Sigmoid colon (tissue), 7 donors: ENCODE results near the gene TNF. TPM values are rescaled to one million over a fixed set of nuclear protein-coding genes. Genes with fewer than 3 reads are reported as not detected.

Experiments used
- DNase-seq: peaks from one replicate; pipeline ENCODE4 v3.0.0-alpha.2; 2019
- H3K27ac ChIP-seq, 4 donors: fragments of 200-600 bp; sonication (generic); one replicate each; pipeline ENCODE4 v1.5.1; 2016 to 2019; ENCODE audit warnings: mild to moderate bottlenecking in 1 of 4
- H3K27me3 ChIP-seq, 3 donors: fragments of 200-600 bp; sonication (generic); one replicate each; pipeline ENCODE4 v1.5.1; 2019; ENCODE audit warnings: mild to moderate bottlenecking in 1 of 3
- H3K36me3 ChIP-seq, 4 donors: fragments of 200-600 bp; sonication (generic); one replicate each; pipeline ENCODE4 v1.5.1; 2016 to 2019
- H3K4me1 ChIP-seq, 4 donors: fragments of 200-600 bp; sonication (generic); one replicate each; pipeline ENCODE4 v1.5.1; 2017 to 2019
- H3K4me3 ChIP-seq, 4 donors: fragments of 200-600 bp; sonication (generic); one replicate each; pipeline ENCODE4 v1.5.1; 2017 to 2019; ENCODE audit warnings: mild to moderate bottlenecking in 2 of 4, moderate library complexity in 1 of 4
- H3K9me3 ChIP-seq, 4 donors: fragments of 200-600 bp in 3 of 4; sonication (generic) in 3 of 4; one replicate each; pipeline versions ENCODE4 v1.5.1 to v1.6.1; 2013 to 2019
- EP300 ChIP-seq, 4 donors: sonication (generic); formaldehyde crosslinking; IDR thresholded peaks; one replicate each; pipeline ENCODE4 v1.6.1; 2017; ENCODE audit warnings: antibody characterized with exemption in 4 of 4
- POLR2A ChIP-seq, 2 donors: fragments of 450-650 bp; IDR thresholded peaks; one replicate each; pipeline ENCODE4 v1.6.1; 2016; ENCODE audit warnings: antibody characterized with exemption in 2 of 2, mild to moderate bottlenecking in 2 of 2, moderate library complexity in 2 of 2
- POLR2AphosphoS5 ChIP-seq, 4 donors: sonication (generic); formaldehyde crosslinking; IDR thresholded peaks; one replicate each; pipeline ENCODE4 v1.6.1; 2017; ENCODE audit warnings: antibody characterized with exemption in 4 of 4
- whole genome bisulfite sequencing, 2 donors: extraction: QIAGEN DNeasy Blood & Tissue Kit; methylation state at CpG; one replicate each; pipeline ENCODE4 v1.1.7; 2013; 5-methylcytosine and 5-hydroxymethylcytosine counted together
- intact Hi-C: fragments of 100-400 bp; cut with DNase I; formaldehyde crosslinking; loops from one replicate; pipeline ENCODE4 v1.15.1; 2023
- polyA plus RNA-seq, 3 donors: library from polyadenylated mRNA; stranded (reverse); fragments of 200-250 nt; gene quantifications; one replicate each; pipeline ENCODE4 v1.2.3, GENCODE V29; 2013
- total RNA-seq, 4 donors: library from RNA; depleted of rRNA; stranded (reverse); fragments of >200 nt; gene quantifications; one replicate each; pipeline ENCODE4 v1.1.0, GENCODE V29; 2016
- TF ChIP-seq, protein P1 (sequence below), 4 experiments: fragments of 450-650 bp in 3 of 4; fragments of 200-600 bp in 1 of 4; IDR thresholded peaks; one replicate each; pipeline ENCODE4 v1.5.1; 2016 to 2019; ENCODE audit warnings: antibody characterized with exemption in 4 of 4, mild to moderate bottlenecking in 3 of 4, moderate library complexity in 2 of 4
- donor health status: healthy with polysubstance abuse.
- donor health status: Bipolar disorder and iron deficiency.
- donor health status: healthy.

TNF gene
- total and polyA plus RNA-seq, 7 donors: 0.33 to 2.6 (median 0.76) TPM; not detected in 3

- peak within 1 kb of the TSS; percentile 65 to 78 (median 70) for H3K4me3 ChIP-seq
- no peaks in the 10 kb centered on the region for H3K27me3 ChIP-seq
- H3K4me1 ChIP-seq: peaks cover 0 to 45% (median 37%) of the 10 kb centered on the region in 4 donors
- H3K9me3 ChIP-seq: no peaks in the 10 kb centered on the region
- DNase-seq: peak; percentile 99
- H3K27ac ChIP-seq: peak within 1 kb of the TSS; percentile 92 to 97 (median 96)
- H3K36me3 ChIP-seq: peaks cover 16 to 35% (median 30%) of the 10 kb centered on the region in 4 donors
- 0% methylated on average over 43 of the region's 43 CpGs for WGBS, 2 donors
- TF ChIP-seq, protein P1, sequence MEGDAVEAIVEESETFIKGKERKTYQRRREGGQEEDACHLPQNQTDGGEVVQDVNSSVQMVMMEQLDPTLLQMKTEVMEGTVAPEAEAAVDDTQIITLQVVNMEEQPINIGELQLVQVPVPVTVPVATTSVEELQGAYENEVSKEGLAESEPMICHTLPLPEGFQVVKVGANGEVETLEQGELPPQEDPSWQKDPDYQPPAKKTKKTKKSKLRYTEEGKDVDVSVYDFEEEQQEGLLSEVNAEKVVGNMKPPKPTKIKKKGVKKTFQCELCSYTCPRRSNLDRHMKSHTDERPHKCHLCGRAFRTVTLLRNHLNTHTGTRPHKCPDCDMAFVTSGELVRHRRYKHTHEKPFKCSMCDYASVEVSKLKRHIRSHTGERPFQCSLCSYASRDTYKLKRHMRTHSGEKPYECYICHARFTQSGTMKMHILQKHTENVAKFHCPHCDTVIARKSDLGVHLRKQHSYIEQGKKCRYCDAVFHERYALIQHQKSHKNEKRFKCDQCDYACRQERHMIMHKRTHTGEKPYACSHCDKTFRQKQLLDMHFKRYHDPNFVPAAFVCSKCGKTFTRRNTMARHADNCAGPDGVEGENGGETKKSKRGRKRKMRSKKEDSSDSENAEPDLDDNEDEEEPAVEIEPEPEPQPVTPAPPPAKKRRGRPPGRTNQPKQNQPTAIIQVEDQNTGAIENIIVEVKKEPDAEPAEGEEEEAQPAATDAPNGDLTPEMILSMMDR (IDR thresholded peaks at IDR 0.05): no peak
- peak in 1 of 4 donors; percentile 10 for TF ChIP-seq EP300 (IDR thresholded peaks at IDR 0.05)
- peak; percentile 89 to 95 (median 92) for TF ChIP-seq POLR2AphosphoS5 (IDR thresholded peaks at IDR 0.05)
- peak; percentile 64 to 77 for TF ChIP-seq POLR2A (IDR thresholded peaks at IDR 0.05)
- intact Hi-C loops: loop anchor here (1.0 to 10.0 kb wide), 6 partner anchors 47 to 645 kb away; partner anchors contain the start of genes ABHD16A, LY6G6F, NELFE and PRRC2A
These were observed 33.5 kb upstream of the TNF start, which contains the start of gene DDX39B for GRCh38 chr6:31541658-31542521. Gene DDX39B (minus strand): TSS chr6:31542003. CDS start chr6:31540532, 1,471 bp downstream.

DNA sequence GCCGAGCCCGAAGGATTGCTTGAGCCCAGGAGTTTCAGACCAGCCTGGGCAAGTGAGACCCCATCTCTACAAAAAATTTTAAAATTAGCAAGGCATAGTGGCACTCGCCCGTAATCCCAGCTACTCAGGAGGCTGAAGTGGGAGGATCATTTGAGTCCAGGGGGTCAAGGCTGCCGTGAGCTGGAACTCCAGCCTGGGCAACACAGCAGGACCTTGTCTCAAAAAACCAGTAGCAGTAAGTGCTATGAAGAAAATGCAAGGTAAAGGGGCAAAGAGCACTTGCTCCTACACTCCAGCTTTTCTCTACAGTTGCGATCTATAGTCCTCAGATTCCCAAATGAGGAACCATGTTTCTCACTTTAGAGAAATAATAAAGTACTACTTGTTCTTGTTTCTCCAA, 31.7 kb upstream of the TNF start:
- H3K4me3 ChIP-seq: no peak overlapping the region
- no peaks in the 10 kb centered on the region for H3K27me3 ChIP-seq
- peaks cover 11 to 18% (median 16%) of the 10 kb centered on the region in 4 donors for H3K36me3 ChIP-seq
- H3K9me3 ChIP-seq: no peaks in the 10 kb centered on the region
- WGBS, 2 donors: 95 to 96% methylated on average over 6 of the region's 6 CpGs
- TF ChIP-seq, protein P1 (IDR thresholded peaks at IDR 0.05): no peak
- TF ChIP-seq EP300 (IDR thresholded peaks at IDR 0.05) (no peak), POLR2A (IDR thresholded peaks at IDR 0.05) (no peak), POLR2AphosphoS5 (IDR thresholded peaks at IDR 0.05) (no peak)
- peaks cover 0 to 51% (median 43%) of the 10 kb centered on the region in 4 donors for H3K4me1 ChIP-seq
- peak overlapping the region in 3 of 4 donors; percentile 95 to 97 (median 96) for H3K27ac ChIP-seq
- intact Hi-C loops: loop anchor here (5.0 to 10.0 kb wide), 4 partner anchors 161 to 644 kb away; partner anchors contain the start of genes ABHD16A, LY6G6F, NELFE and SKIC2
- DNase-seq: no peak

DNA sequence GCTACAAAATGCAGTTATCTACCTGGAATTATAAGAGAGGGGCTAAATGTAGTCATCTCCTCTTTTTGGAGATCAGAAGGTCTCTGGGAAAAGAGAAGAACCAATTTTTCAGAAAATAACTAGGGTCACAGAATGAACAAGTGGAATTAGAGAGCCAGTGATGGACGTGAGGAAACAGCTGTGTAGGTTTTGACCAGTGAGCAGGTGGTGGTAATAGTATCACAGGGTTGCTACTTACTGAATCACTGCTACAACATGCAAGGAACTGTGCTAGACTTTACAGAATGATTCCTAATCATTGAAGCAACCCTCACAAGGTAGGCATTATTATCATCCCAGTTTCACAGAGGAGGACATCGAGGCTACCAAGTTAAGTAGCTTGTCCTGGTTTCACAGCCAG, 30.7 kb upstream of the TNF start:
- H3K4me1 ChIP-seq: peaks cover 0 to 42% (median 35%) of the 10 kb centered on the region in 4 donors
- intact Hi-C loops: loop anchor here (5.0 to 10.0 kb wide), 5 partner anchors 142 to 643 kb away; partner anchors contain the start of genes ABHD16A, LY6G6F, MICA and NELFE
- H3K4me3 ChIP-seq: no peak overlapping the region
- H3K27ac ChIP-seq: no peak overlapping the region
- no peaks in the 10 kb centered on the region for H3K9me3 ChIP-seq
- WGBS, 2 donors: 80 to 87% methylated on average over 2 of the region's 2 CpGs
- DNase-seq: no peak
- TF ChIP-seq, protein P1 (IDR thresholded peaks at IDR 0.05): no peak
- TF ChIP-seq POLR2A (IDR thresholded peaks at IDR 0.05): no peak
- no peak for TF ChIP-seq POLR2AphosphoS5 (IDR thresholded peaks at IDR 0.05)
- no peak for TF ChIP-seq EP300 (IDR thresholded peaks at IDR 0.05)
- H3K36me3 ChIP-seq: peaks cover under 1 to 18% (median 7%) of the 10 kb centered on the region in 4 donors
- H3K27me3 ChIP-seq: no peaks in the 10 kb centered on the region

GRCh38 chr6:31545291-31545690, 30.1 kb upstream of the TNF start:
- Histone ChIP-seq H3K27me3 (no peaks in the 10 kb centered on the region), H3K27ac (no peak overlapping the region), H3K4me1 (peaks cover 0 to 35% (median 29%) of the 10 kb centered on the region in 4 donors), H3K9me3 (no peaks in the 10 kb centered on the region), H3K36me3 (peaks cover 0 to 18% (median under 1%) of the 10 kb centered on the region in 4 donors), H3K4me3 (no peak overlapping the region)
- TF ChIP-seq POLR2A (IDR thresholded peaks at IDR 0.05) (no peak), POLR2AphosphoS5 (IDR thresholded peaks at IDR 0.05) (no peak), EP300 (IDR thresholded peaks at IDR 0.05) (no peak)
- TF ChIP-seq, protein P1 (IDR thresholded peaks at IDR 0.05): no peak
- WGBS, 2 donors: 85 to 88% methylated on average over 7 of the region's 7 CpGs
- intact Hi-C loops: loop anchor here (5.0 to 10.0 kb wide), 4 partner anchors 143 to 410 kb away; partner anchors contain the start of genes ABHD16A, LY6G6F, MICA and NELFE
- DNase-seq: no peak
